Fibroblast of lung (primary cell): ENCODE measurements around the gene FAHD2A. TPM values are rescaled to one million over a fixed set of nuclear protein-coding genes. Genes with fewer than 3 reads are reported as not detected.
"Not testable (repeated sequence)": the region's sequence is repeated elsewhere in the genome, so short reads cannot be mapped to it uniquely, and the experiment has no call there.

Source experiments
- DNase-seq, 2 donors: peaks; one replicate each; pipeline versions ENCODE4 v3.0.0 to v3.0.0-alpha.2; 2010; ENCODE audit warnings: low read depth in 2 of 2
- H2AFZ ChIP-seq: 2 replicates; pipeline ENCODE4 v1.5.1; 2012; ENCODE audit warnings: low read length, control low read depth, inconsistent platforms
- H3K27ac ChIP-seq: 2 replicates; pipeline ENCODE4 v1.5.1; 2011; ENCODE audit warnings: low read length, control low read depth; ENCODE audit not compliant: insufficient read depth
- H3K27me3 ChIP-seq: 2 replicates; pipeline ENCODE4 v1.5.1; 2011; ENCODE audit warnings: mild to moderate bottlenecking, low read length; ENCODE audit not compliant: control insufficient read depth, insufficient read depth
- H3K36me3 ChIP-seq: 2 replicates; pipeline ENCODE4 v1.5.1; 2011; ENCODE audit warnings: low read length; ENCODE audit not compliant: control insufficient read depth, insufficient read depth
- H3K4me1 ChIP-seq: 2 replicates; pipeline ENCODE4 v1.5.1; 2011; ENCODE audit warnings: low read length; ENCODE audit not compliant: control insufficient read depth, insufficient read depth; ENCODE audit errors: extremely low read depth
- H3K4me2 ChIP-seq: 2 replicates; pipeline ENCODE4 v1.5.1; 2011; ENCODE audit warnings: low read length, control low read depth; ENCODE audit not compliant: insufficient read depth; ENCODE audit errors: extremely low read depth
- H3K4me3 ChIP-seq, 4 experiments: fragments of 200-600 bp in 1 of 4; sonication (generic) in 1 of 4; replicated peaks in 1 of 4; 2 replicates each; pipeline ENCODE4 v1.5.1; 2011 to 2016; ENCODE audit warnings: low read length in 4 of 4, low read depth in 3 of 4, mild to moderate bottlenecking in 3 of 4, control low read depth in 2 of 4, inconsistent platforms in 1 of 4, mixed read lengths in 1 of 4; ENCODE audit not compliant: insufficient read depth in 1 of 4; ENCODE audit errors: control extremely low read depth in 1 of 4
- H3K79me2 ChIP-seq: 2 replicates; pipeline ENCODE4 v1.5.1; 2012; ENCODE audit warnings: mild to moderate bottlenecking, low read length, inconsistent platforms; ENCODE audit not compliant: control insufficient read depth, insufficient read depth
- H3K9ac ChIP-seq: 2 replicates; pipeline ENCODE4 v1.5.1; 2011; ENCODE audit warnings: mild to moderate bottlenecking, low read length, control low read depth; ENCODE audit not compliant: insufficient read depth
- H3K9me3 ChIP-seq: 2 replicates; pipeline ENCODE4 v1.5.1; 2012; ENCODE audit warnings: low read depth, low read length; ENCODE audit not compliant: control insufficient read depth, insufficient read depth
- H4K20me1 ChIP-seq: 2 replicates; pipeline ENCODE4 v1.5.1; 2011; ENCODE audit warnings: low read length; ENCODE audit not compliant: control insufficient read depth, insufficient read depth; ENCODE audit errors: extremely low read depth
- polyA plus RNA-seq, 2 donors: library from polyadenylated mRNA; depleted of rRNA in 1 of 2; stranded (reverse) in 1 of 2; unstranded in 1 of 2; fragments of >200 nt; gene quantifications; 2 replicates each; pipeline ENCODE4 v1.2.1, GENCODE V29; 2011 to 2012; ENCODE audit warnings: missing spikeins in 1 of 2
- total RNA-seq: library from RNA; depleted of rRNA; stranded (reverse); fragments of >200 nt; gene quantifications from 2 replicates; pipeline ENCODE4 v1.2.1, GENCODE V29; 2014

Gene FAHD2A
- total and polyA plus RNA-seq, 2 donors (not counting 1 experiment from before 2014, with no cell fraction given): 22.1 to 32.5 TPM

DNA sequence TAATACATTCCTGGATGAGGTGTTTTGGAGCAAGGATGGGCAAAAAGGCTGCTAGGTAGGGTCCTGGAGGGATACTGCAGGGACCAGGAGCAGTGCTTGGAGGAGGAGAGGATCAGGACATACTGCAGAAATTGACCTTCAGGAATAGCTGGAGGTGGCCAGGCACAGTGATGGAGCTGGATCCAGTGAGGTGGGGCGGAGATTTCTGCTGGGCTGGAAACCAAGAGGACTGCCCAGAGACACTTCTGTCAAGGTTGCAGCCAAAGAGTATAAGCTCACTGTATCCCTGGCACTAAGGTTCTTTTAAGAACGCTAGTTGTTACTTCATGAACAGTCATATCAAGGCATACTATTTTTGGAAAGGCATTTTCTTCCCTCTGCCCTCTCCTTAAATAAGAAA lies 42.8 kb downstream of the FAHD2A start:
- not testable (repeated sequence) for H3K27me3 ChIP-seq, H3K4me3 ChIP-seq, H3K4me2 ChIP-seq, DNase-seq, H3K36me3 ChIP-seq, H3K27ac ChIP-seq, H3K79me2 ChIP-seq, H3K9ac ChIP-seq, H2AFZ ChIP-seq, H4K20me1 ChIP-seq, H3K4me1 ChIP-seq, H3K9me3 ChIP-seq

DNA sequence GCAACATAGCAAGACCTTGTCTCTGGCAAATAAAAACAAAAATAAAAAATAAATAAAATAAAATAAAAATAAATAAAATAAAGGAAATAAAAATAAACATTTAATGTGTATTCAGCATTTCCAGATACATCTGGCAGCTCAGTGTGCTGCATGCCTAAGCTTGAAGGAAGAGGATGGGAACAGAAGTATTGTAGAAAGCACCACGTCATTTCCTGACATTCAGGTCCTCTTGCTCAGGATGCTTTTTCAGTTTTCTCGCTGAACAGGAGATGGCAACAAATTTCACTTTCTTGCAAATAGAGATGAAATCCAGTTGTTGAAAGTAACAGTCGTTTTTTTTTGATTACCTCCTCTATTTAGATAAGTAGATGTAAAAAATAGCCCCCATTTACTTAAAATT lies 60.8 kb downstream of the FAHD2A start:
- H3K4me1 ChIP-seq, H3K9me3 ChIP-seq, H3K36me3 ChIP-seq, H3K9ac ChIP-seq, H3K27ac ChIP-seq, H3K4me3 ChIP-seq, DNase-seq, H3K27me3 ChIP-seq, H4K20me1 ChIP-seq, H3K4me2 ChIP-seq, H2AFZ ChIP-seq, H3K79me2 ChIP-seq: not testable (repeated sequence)

Other genes with a start within 250 kb of the FAHD2A start
- gene ZNF514, start 242.9 kb upstream of the FAHD2A start, total RNA-seq: 14.2 and 15.4 TPM in 2 replicates
- 6.0 and 6.5 TPM in 2 replicates for gene ZNF514, start 242.9 kb upstream of the FAHD2A start, polyA plus RNA-seq
- gene ZNF2, start 236.9 kb upstream of the FAHD2A start, total RNA-seq: 11.7 and 11.8 TPM in 2 replicates
- gene ZNF2, start 236.9 kb upstream of the FAHD2A start, polyA plus RNA-seq: 4.4 and 5.0 TPM in 2 replicates
- gene ZNF892, start 195.2 kb upstream of the FAHD2A start, total RNA-seq: 6.2 and 7.3 TPM in 2 replicates
- 1.1 and 1.4 TPM in 2 replicates for gene ZNF892, start 195.2 kb upstream of the FAHD2A start, polyA plus RNA-seq
- gene PROM2, start 128.3 kb upstream of the FAHD2A start, total RNA-seq: 0.26 and 0.33 TPM in 2 replicates
- 0.05 and 0.09 TPM in 2 replicates for gene PROM2, start 128.3 kb upstream of the FAHD2A start, polyA plus RNA-seq
- gene KCNIP3, start 105.4 kb upstream of the FAHD2A start, total RNA-seq: 1.5 and 1.7 TPM in 2 replicates
- 0.32 and 0.81 TPM in 2 replicates for gene KCNIP3, start 105.4 kb upstream of the FAHD2A start, polyA plus RNA-seq
- not detected in 2 replicates for gene TRIM43B, start 82.0 kb downstream of the FAHD2A start, total RNA-seq
- not detected in 2 replicates for gene TRIM43B, start 82.0 kb downstream of the FAHD2A start, polyA plus RNA-seq
- gene TRIM43, start 189.3 kb downstream of the FAHD2A start, total RNA-seq: not detected in 2 replicates
- gene TRIM43, start 189.3 kb downstream of the FAHD2A start, polyA plus RNA-seq: not detected in 2 replicates